Astrocyte (in vitro differentiated cells and primary cell): ENCODE data around the gene FABP1.

Experiments used
- EZH2 ChIP-seq: IDR thresholded peaks from 2 replicates; pipeline ENCODE4 v1.6.1; 2012; ENCODE audit warnings: mild to moderate bottlenecking, low read length, inconsistent platforms; ENCODE audit not compliant: insufficient read depth
- TF ChIP-seq, protein P1 (sequence below): IDR thresholded peaks from 2 replicates; pipeline ENCODE4 v1.5.1; 2011; ENCODE audit warnings: low read depth, mild to moderate bottlenecking, inconsistent platforms, low read length, moderate library complexity; ENCODE audit not compliant: insufficient read depth

DNA sequence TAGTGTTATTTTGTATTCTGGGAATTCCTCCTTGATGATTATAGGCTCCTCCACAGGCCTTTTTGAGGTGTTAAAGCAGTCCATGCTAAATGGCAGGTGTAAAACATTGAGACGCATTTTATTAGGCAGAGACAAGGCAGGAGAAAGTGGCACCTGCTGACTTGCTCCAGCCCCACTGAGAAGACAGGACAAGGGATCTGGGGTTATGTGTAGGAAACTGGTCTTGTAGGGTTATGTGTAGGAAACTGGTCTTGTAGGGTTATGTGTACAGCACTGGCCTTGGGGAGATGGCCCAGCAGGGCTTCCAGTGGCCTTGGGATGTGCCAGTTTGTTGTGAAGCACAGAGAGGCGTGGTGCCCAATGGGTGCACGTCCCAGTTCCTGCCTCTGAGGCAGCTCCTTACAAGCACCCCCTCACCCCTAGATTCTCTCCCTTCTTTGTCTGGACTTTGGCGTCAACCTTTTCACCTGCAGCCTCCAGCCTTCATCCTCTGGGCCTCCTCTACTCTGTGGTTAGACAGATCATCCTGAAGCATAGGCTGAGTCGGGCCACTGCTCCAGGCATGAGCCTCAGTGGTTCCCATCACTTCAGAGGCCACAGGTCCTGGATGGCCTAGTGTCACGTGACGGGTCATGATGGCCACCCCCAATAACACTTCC, 921 bp upstream of the FABP1 start:
- TF ChIP-seq, protein P1, sequence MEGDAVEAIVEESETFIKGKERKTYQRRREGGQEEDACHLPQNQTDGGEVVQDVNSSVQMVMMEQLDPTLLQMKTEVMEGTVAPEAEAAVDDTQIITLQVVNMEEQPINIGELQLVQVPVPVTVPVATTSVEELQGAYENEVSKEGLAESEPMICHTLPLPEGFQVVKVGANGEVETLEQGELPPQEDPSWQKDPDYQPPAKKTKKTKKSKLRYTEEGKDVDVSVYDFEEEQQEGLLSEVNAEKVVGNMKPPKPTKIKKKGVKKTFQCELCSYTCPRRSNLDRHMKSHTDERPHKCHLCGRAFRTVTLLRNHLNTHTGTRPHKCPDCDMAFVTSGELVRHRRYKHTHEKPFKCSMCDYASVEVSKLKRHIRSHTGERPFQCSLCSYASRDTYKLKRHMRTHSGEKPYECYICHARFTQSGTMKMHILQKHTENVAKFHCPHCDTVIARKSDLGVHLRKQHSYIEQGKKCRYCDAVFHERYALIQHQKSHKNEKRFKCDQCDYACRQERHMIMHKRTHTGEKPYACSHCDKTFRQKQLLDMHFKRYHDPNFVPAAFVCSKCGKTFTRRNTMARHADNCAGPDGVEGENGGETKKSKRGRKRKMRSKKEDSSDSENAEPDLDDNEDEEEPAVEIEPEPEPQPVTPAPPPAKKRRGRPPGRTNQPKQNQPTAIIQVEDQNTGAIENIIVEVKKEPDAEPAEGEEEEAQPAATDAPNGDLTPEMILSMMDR: no peak
- no peak for TF ChIP-seq EZH2
